Measurements from ENCODE around the gene XYLT2.

The XYLT2 gene

DNA sequence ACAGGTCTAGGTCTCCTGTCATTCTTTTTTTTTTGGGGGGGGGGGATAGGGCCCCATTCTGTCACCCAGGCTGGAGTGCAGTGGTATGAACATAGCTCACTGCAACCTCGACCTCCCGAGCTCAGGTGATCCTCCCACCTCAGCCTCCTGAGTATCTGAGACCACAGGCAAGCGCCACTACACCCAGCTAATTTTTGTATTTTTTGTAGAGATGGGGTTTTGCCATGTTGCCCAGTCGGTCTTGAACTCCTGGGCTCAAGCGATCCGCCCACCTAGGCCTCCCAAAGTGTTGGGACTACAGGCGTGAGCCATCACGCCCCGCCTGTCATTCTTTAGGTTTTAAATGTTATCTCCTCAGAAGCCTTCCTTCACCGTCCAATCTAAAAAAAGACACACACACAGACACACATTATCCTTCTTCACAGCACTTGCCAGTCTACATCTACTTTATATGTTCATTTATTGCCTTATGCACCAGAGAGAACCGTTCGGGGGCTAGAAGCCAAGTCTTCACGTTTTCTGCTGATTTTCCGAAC, 26.4 kb downstream of the XYLT2 start:
- Histone ChIP-seq H3K27me3 (ENCODE audit: control insufficient read depth in 1 of 2, insufficient read depth in 1 of 2, low read length in 2 of 2) (no peaks in the 10 kb centered on the region), H3K79me1 (replicated peaks; ENCODE audit: low read length, poor library complexity, severe bottlenecking) (peaks cover 31% of the 10 kb centered on the region), H3K4me3 (ENCODE audit: insufficient read depth in 1 of 2, low read depth in 1 of 2, low read length in 2 of 2) (peak overlapping the region; percentile 41 to 90), H2BK120ac (ENCODE audit: low read depth, low read length) (no peak overlapping the region), H2AK5ac (ENCODE audit: low read length, severe bottlenecking) (no peak overlapping the region), H3K36me3 (ENCODE audit: control insufficient read depth in 1 of 2, insufficient read depth in 2 of 2, low read depth in 1 of 2, low read length in 2 of 2) (peaks cover 29 to 36% of the 10 kb centered on the region in 2 experiments), H3K4ac (ENCODE audit: low read depth in 1 of 2, low read length in 2 of 2) (peak overlapping the region in 1 of 2 experiments; percentile 40), H4K91ac (ENCODE audit: low read length) (no peak overlapping the region), H3K23ac (ENCODE audit: low read length in 2 of 2) (no peak overlapping the region), H3K14ac (ENCODE audit: low read length in 2 of 2) (no peak overlapping the region), H3K9ac (ENCODE audit: low read length) (peak overlapping the region; percentile 95), H3K4me2 (ENCODE audit: low read length, poor library complexity, severe bottlenecking) (peak overlapping the region; percentile 70), H2BK12ac (ENCODE audit: low read length in 2 of 2) (no peak overlapping the region), H2AFZ (ENCODE audit: low read depth, low read length) (no peak overlapping the region), H3K4me1 (ENCODE audit: control insufficient read depth, insufficient read depth, low read depth, low read length) (peaks cover 7% of the 10 kb centered on the region), H3K9me3 (ENCODE audit: control insufficient read depth, low read length) (no peaks in the 10 kb centered on the region), H2BK5ac (ENCODE audit: low read depth, low read length, poor library complexity, severe bottlenecking) (no peak overlapping the region), H2BK15ac (ENCODE audit: low read depth, poor library complexity, severe bottlenecking) (no peak overlapping the region), H3K27ac (ENCODE audit: low read length, poor library complexity, severe bottlenecking) (no peak overlapping the region), H3K18ac (ENCODE audit: low read depth in 1 of 2, low read length in 2 of 2) (no peak overlapping the region), H4K8ac (ENCODE audit: low read length) (no peak overlapping the region)
- no peak for DNase-seq
- WGBS: 27% methylated on average over 11 of the region's 14 CpGs

DNA sequence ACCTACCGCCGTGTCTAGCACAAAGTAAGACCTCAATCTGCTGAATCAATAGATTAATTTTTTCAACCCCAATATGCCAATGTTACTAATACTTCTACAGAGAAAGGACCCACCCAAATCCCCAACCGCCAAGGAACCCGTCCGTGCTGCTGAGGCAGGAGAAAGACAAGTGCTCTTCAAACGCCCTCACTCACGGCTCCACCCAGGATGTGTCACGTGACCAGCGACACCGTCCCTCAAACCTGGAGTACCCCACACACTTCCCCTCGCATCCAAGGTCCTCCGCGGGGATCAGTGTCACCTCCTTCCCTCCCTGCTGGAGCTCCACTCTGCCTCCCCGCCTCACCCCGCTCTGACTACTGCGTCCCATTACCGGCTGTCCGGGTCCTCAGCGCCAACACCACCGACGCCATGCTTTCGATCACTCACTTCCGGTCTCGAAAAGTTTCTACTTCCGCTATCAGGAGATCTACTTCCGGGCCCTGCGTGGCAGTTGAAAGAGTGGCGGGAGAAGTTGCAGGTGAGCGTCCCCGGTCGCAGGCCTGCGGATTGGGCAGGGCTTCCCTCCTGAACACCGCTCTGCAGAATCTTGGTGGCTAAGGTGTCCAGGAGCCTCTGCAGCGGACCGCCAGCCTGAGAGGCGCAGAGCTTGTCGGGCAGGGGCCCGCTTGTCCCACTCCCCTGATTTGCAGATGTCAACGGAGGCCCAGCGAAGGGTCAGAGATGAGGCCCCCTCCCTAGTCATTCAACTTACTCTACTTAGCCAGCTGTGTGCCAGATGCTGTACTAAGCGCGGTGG, 27.0 kb downstream of the XYLT2 start, which contains the start of the genes EME1 and MRPL27:
EME1 (plus strand) TSS at position 472 of the 799 bp plus-strand sequence. CDS start 1,980 bp downstream, outside the sequence.
MRPL27 (minus strand) TSS at position 427 of the 799 bp plus-strand sequence; CDS start at position 413, 14 bp downstream.
- H3K79me1 ChIP-seq (replicated peaks; ENCODE audit: low read length, poor library complexity, severe bottlenecking): peaks cover 24% of the 10 kb centered on the region
- H3K18ac ChIP-seq (ENCODE audit: low read depth in 1 of 2, low read length in 2 of 2): peak within 1 kb of the TSS; percentile 98 to 99
- H3K27me3 ChIP-seq (ENCODE audit: control insufficient read depth in 1 of 2, insufficient read depth in 1 of 2, low read length in 2 of 2): no peaks in the 10 kb centered on the region
- H4K91ac ChIP-seq (ENCODE audit: low read length): peak within 1 kb of the TSS; percentile 100
- H3K27ac ChIP-seq (ENCODE audit: low read length, poor library complexity, severe bottlenecking): peak within 1 kb of the TSS; percentile 93
- H3K36me3 ChIP-seq (ENCODE audit: control insufficient read depth in 1 of 2, insufficient read depth in 2 of 2, low read depth in 1 of 2, low read length in 2 of 2): peaks cover 22 to 29% of the 10 kb centered on the region in 2 experiments
- peaks cover 7% of the 10 kb centered on the region for H3K4me1 ChIP-seq (ENCODE audit: control insufficient read depth, insufficient read depth, low read depth, low read length)
- H3K9ac ChIP-seq (ENCODE audit: low read length): peak within 1 kb of the TSS; percentile 95
- peak within 1 kb of the TSS; percentile 91 for H2AFZ ChIP-seq (ENCODE audit: low read depth, low read length)
- peak within 1 kb of the TSS; percentile 55 for H2BK120ac ChIP-seq (ENCODE audit: low read depth, low read length)
- peak within 1 kb of the TSS in 1 of 2 experiments; percentile 46 for H3K23ac ChIP-seq (ENCODE audit: low read length in 2 of 2)
- peak within 1 kb of the TSS; percentile 83 for H3K4me2 ChIP-seq (ENCODE audit: low read length, poor library complexity, severe bottlenecking)
- peak within 1 kb of the TSS in 1 of 2 experiments; percentile 97 for H3K14ac ChIP-seq (ENCODE audit: low read length in 2 of 2)
- H2BK5ac ChIP-seq (ENCODE audit: low read depth, low read length, poor library complexity, severe bottlenecking): peak within 1 kb of the TSS; percentile 79
- DNase-seq: peak; percentile 91
- no peak within 1 kb of the TSS for H2BK15ac ChIP-seq (ENCODE audit: low read depth, poor library complexity, severe bottlenecking)
- H3K4ac ChIP-seq (ENCODE audit: low read depth in 1 of 2, low read length in 2 of 2): peak within 1 kb of the TSS; percentile 89 to 91
- H2AK5ac ChIP-seq (ENCODE audit: low read length, severe bottlenecking): no peak within 1 kb of the TSS
- peak within 1 kb of the TSS; percentile 89 to 90 for H3K4me3 ChIP-seq (ENCODE audit: insufficient read depth in 1 of 2, low read depth in 1 of 2, low read length in 2 of 2)
- H2BK12ac ChIP-seq (ENCODE audit: low read length in 2 of 2): no peak within 1 kb of the TSS
- peak within 1 kb of the TSS; percentile 99 for H4K8ac ChIP-seq (ENCODE audit: low read length)
- no peaks in the 10 kb centered on the region for H3K9me3 ChIP-seq (ENCODE audit: control insufficient read depth, low read length)
- 2% methylated on average over 37 of the region's 42 CpGs for WGBS

DNA sequence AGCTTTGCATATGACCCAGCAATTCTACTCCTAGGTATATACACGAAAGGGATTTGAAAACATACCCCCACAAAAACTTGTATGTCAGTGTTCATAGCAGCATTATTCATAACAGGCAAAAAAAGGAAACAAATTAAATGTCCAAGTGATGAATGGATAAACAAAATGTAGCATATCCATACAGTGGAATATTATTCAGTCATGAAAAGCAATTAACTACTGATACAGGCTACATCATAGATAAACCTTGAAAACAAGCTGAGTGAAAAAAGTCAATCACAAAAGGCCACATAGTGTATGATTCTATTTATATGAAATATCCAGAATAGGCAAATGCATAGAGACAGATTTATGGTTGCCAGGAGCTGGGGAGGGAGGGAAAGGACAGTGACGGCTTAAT, 27.8 kb downstream of the XYLT2 start:
- WGBS: no CpG with 5 or more reads among the region's 2 CpGs
- H2AK5ac ChIP-seq (ENCODE audit: low read length, severe bottlenecking): no peak overlapping the region
- no peak overlapping the region for H4K91ac ChIP-seq (ENCODE audit: low read length)
- no peak for DNase-seq
- no peak overlapping the region for H3K23ac ChIP-seq (ENCODE audit: low read length in 2 of 2)
- H3K4me2 ChIP-seq (ENCODE audit: low read length, poor library complexity, severe bottlenecking): peak overlapping the region; percentile 83
- peaks cover 19% of the 10 kb centered on the region for H3K79me1 ChIP-seq (replicated peaks; ENCODE audit: low read length, poor library complexity, severe bottlenecking)
- peak overlapping the region in 1 of 2 experiments; percentile 90 for H3K4me3 ChIP-seq (ENCODE audit: insufficient read depth in 1 of 2, low read depth in 1 of 2, low read length in 2 of 2)
- no peak overlapping the region for H3K27ac ChIP-seq (ENCODE audit: low read length, poor library complexity, severe bottlenecking)
- H2BK120ac ChIP-seq (ENCODE audit: low read depth, low read length): no peak overlapping the region
- no peak overlapping the region for H3K18ac ChIP-seq (ENCODE audit: low read depth in 1 of 2, low read length in 2 of 2)
- no peak overlapping the region for H2AFZ ChIP-seq (ENCODE audit: low read depth, low read length)
- no peak overlapping the region for H2BK15ac ChIP-seq (ENCODE audit: low read depth, poor library complexity, severe bottlenecking)
- H3K4ac ChIP-seq (ENCODE audit: low read depth in 1 of 2, low read length in 2 of 2): no peak overlapping the region
- H3K36me3 ChIP-seq (ENCODE audit: control insufficient read depth in 1 of 2, insufficient read depth in 2 of 2, low read depth in 1 of 2, low read length in 2 of 2): peaks cover 23 to 26% of the 10 kb centered on the region in 2 experiments
- no peaks in the 10 kb centered on the region for H3K9me3 ChIP-seq (ENCODE audit: control insufficient read depth, low read length)
- no peak overlapping the region for H3K14ac ChIP-seq (ENCODE audit: low read length in 2 of 2)
- no peak overlapping the region for H4K8ac ChIP-seq (ENCODE audit: low read length)
- peaks cover 7% of the 10 kb centered on the region for H3K4me1 ChIP-seq (ENCODE audit: control insufficient read depth, insufficient read depth, low read depth, low read length)
- no peaks in the 10 kb centered on the region for H3K27me3 ChIP-seq (ENCODE audit: control insufficient read depth in 1 of 2, insufficient read depth in 1 of 2, low read length in 2 of 2)
- no peak overlapping the region for H2BK12ac ChIP-seq (ENCODE audit: low read length in 2 of 2)
- no peak overlapping the region for H2BK5ac ChIP-seq (ENCODE audit: low read depth, low read length, poor library complexity, severe bottlenecking)
- H3K9ac ChIP-seq (ENCODE audit: low read length): peak overlapping the region; percentile 95

DNA sequence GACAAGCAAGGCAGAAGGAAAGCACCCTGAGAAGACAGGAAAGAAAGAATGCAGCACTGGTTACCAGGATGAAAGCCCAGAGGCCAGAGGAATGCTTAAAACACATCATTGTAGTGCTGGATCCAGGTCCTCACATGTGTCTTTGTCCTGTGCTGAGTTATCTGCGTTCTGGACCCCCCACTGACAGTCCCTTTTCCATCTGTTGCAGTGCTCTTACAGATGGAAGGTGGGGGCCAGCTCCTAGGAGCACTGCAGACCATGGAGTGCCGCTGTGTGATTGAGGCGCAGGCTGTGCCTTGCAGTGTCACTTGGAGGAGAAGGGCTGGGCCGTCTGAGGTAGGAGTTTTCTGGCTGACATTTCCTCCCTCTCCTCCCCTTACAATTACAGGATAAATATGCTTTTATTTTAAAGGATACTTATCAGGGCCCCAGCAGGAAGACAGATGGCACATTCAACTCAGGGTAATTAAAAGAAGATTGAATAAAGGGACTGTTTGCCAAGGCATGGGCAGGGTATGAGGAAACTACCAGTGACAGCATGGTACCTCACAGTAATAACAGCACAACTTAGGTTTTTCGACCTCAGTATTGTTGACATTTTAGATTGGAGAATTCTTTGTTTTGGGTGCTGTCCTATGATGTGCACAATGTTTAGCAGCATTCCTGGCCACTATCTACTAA, 30.1 kb downstream of the XYLT2 start:
- Histone ChIP-seq H2BK15ac (ENCODE audit: low read depth, poor library complexity, severe bottlenecking) (no peak overlapping the region), H2BK12ac (ENCODE audit: low read length in 2 of 2) (no peak overlapping the region), H3K18ac (ENCODE audit: low read depth in 1 of 2, low read length in 2 of 2) (no peak overlapping the region), H3K14ac (ENCODE audit: low read length in 2 of 2) (no peak overlapping the region), H3K4me3 (ENCODE audit: insufficient read depth in 1 of 2, low read depth in 1 of 2, low read length in 2 of 2) (no peak overlapping the region), H2AK5ac (ENCODE audit: low read length, severe bottlenecking) (no peak overlapping the region), H3K4me2 (ENCODE audit: low read length, poor library complexity, severe bottlenecking) (no peak overlapping the region), H3K27me3 (ENCODE audit: control insufficient read depth in 1 of 2, insufficient read depth in 1 of 2, low read length in 2 of 2) (no peaks in the 10 kb centered on the region), H2BK120ac (ENCODE audit: low read depth, low read length) (no peak overlapping the region), H3K4me1 (ENCODE audit: control insufficient read depth, insufficient read depth, low read depth, low read length) (peaks cover 7% of the 10 kb centered on the region), H2BK5ac (ENCODE audit: low read depth, low read length, poor library complexity, severe bottlenecking) (no peak overlapping the region), H3K9me3 (ENCODE audit: control insufficient read depth, low read length) (no peaks in the 10 kb centered on the region), H3K79me1 (replicated peaks; ENCODE audit: low read length, poor library complexity, severe bottlenecking) (peaks cover 6% of the 10 kb centered on the region), H4K8ac (ENCODE audit: low read length) (no peak overlapping the region), H3K9ac (ENCODE audit: low read length) (no peak overlapping the region), H3K27ac (ENCODE audit: low read length, poor library complexity, severe bottlenecking) (no peak overlapping the region), H3K4ac (ENCODE audit: low read depth in 1 of 2, low read length in 2 of 2) (no peak overlapping the region), H2AFZ (ENCODE audit: low read depth, low read length) (no peak overlapping the region), H4K91ac (ENCODE audit: low read length) (no peak overlapping the region), H3K23ac (ENCODE audit: low read length in 2 of 2) (no peak overlapping the region), H3K36me3 (ENCODE audit: control insufficient read depth in 1 of 2, insufficient read depth in 2 of 2, low read depth in 1 of 2, low read length in 2 of 2) (peaks cover 27 to 30% of the 10 kb centered on the region in 2 experiments)
- 82% methylated on average over 1 of the region's 5 CpGs for WGBS
- DNase-seq: no peak

All from mesenchymal stem cell (in vitro differentiated cells and primary cell).